Prostate gland (tissue), 2 donors: ENCODE results near the gene PTPRC. TPM values are rescaled to one million over a fixed set of nuclear protein-coding genes. Genes with fewer than 3 reads are reported as not detected.

Experiments
- DNase-seq: peaks from one replicate; pipeline ENCODE4 v3.0.0-alpha.2; 2019; ENCODE audit warnings: low spot score
- H3K27ac ChIP-seq, 2 donors: fragments of 200-600 bp; sonication (generic); 2 replicates each; pipeline ENCODE4 v1.5.1; 2017 to 2019
- H3K27me3 ChIP-seq: fragments of 200-600 bp; sonication (generic); replicated peaks from 2 replicates; pipeline ENCODE4 v1.5.1; 2019; ENCODE audit not compliant: insufficient read depth
- H3K36me3 ChIP-seq, 2 donors: fragments of 200-600 bp; sonication (generic); 1 replicate in 1 of 2; 2 replicates in 1 of 2; pipeline versions ENCODE4 v1.5.1 to v1.8.1; 2017 to 2019
- H3K4me1 ChIP-seq: fragments of 200-600 bp; sonication (generic); replicated peaks from 2 replicates; pipeline ENCODE4 v1.5.1; 2019
- H3K4me3 ChIP-seq, 2 donors: fragments of 200-600 bp; sonication (generic); 2 replicates each; pipeline ENCODE4 v1.5.1; 2017 to 2019
- H3K9me3 ChIP-seq: fragments of 200-600 bp; sonication (generic); 2 replicates; pipeline ENCODE4 v1.5.1; 2017
- POLR2A ChIP-seq: fragments of 450-650 bp; IDR thresholded peaks from one replicate; pipeline ENCODE4 v1.6.1; 2016; ENCODE audit warnings: antibody characterized with exemption, mild to moderate bottlenecking
- POLR2AphosphoS5 ChIP-seq: sonication (generic); formaldehyde crosslinking; IDR thresholded peaks from one replicate; pipeline ENCODE4 v1.6.1; 2017; ENCODE audit warnings: antibody characterized with exemption
- WGBS: methylation state at CpG from one replicate; pipeline ENCODE4 v1.1.5; 2018; 5-methylcytosine and 5-hydroxymethylcytosine counted together
- intact Hi-C: fragments of 100-400 bp; cut with DNase I; formaldehyde crosslinking; loops from one replicate; pipeline ENCODE4 v1.14.2; 2022
- total RNA-seq, 2 donors: library from RNA; depleted of rRNA; stranded (reverse); fragments of >200 nt; gene quantifications; one replicate each; pipeline ENCODE4 v1.1.0, GENCODE V29; 2016
- TF ChIP-seq, protein P1 (sequence below), 4 experiments: fragments of 200-600 bp in 2 of 4; fragments of 450-650 bp in 2 of 4; sonication (generic) in 2 of 4; IDR thresholded peaks; 1 replicate in 3 of 4; 2 replicates in 1 of 4; pipeline ENCODE4 v1.5.1; 2016 to 2019; ENCODE audit warnings: antibody characterized with exemption in 4 of 4, mild to moderate bottlenecking in 2 of 4, moderate library complexity in 2 of 4

The PTPRC gene
- total RNA-seq, 2 donors from 2014 or later: 8.9 to 9.5 TPM

DNA sequence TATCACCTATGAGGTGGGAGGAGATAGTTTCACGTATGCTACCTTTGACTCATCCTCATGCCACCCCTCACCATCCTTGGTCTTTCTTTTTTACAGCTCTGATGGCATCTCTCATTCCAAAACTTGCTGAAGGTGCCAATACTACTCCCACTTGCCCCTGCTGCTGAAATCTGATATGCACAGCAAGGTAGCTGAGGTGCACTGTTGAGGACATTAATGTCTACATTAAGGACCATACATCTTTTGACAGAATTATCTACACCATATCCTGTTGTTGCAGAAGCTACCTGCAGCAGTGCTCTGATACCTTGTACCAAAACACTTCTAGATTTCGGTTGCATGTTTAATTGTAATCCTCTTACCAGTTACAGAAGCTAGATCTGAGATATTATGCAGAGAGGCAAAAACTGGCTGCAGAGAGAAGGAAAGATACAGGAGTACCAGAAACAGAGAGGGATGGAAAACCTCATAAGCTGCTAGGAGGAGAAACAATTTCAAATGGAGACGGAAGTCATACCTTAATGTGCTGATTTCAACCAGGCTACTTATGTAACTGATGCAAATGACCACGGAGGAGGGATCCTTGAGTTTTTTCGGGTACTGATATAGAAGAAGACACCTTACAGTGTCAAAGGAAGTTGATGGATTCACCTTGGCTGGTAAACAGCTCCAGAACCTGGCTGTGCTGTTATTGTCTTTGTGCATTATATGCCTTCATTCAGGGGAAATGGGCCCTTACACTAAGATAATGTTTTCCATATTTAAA lies 19.3 kb upstream of the PTPRC start:
- Histone ChIP-seq H3K36me3 (no peaks in the 10 kb centered on the region), H3K27ac (no peak overlapping the region)
- 87% methylated on average over 5 of the region's 5 CpGs for WGBS

DNA sequence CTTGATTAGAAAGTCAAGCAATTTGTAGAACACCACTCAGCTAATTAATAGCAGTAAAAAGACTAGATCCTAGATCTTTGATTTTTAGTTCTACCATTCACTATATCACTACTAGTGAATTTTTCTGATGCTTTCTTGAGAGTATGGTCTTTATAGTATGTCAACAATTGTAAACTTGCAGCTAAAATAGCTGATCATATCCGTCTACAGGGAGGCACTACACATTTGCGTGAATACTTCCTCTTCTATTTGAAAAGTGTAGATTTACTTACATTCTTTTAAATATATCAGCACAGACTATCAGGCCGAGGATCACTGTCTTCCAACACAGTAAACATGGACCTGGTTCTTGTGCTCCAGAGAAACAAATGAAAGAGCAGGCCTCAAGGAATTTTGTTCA lies 18.6 kb upstream of the PTPRC start:
- Histone ChIP-seq H3K27ac (no peak overlapping the region), H3K4me1 (no peaks in the 10 kb centered on the region), H3K4me3 (no peak overlapping the region), H3K9me3 (no peaks in the 10 kb centered on the region), H3K27me3 (no peaks in the 10 kb centered on the region), H3K36me3 (no peaks in the 10 kb centered on the region)
- no peak for DNase-seq
- 55% methylated on average over 3 of the region's 3 CpGs for WGBS
- TF ChIP-seq, protein P1, sequence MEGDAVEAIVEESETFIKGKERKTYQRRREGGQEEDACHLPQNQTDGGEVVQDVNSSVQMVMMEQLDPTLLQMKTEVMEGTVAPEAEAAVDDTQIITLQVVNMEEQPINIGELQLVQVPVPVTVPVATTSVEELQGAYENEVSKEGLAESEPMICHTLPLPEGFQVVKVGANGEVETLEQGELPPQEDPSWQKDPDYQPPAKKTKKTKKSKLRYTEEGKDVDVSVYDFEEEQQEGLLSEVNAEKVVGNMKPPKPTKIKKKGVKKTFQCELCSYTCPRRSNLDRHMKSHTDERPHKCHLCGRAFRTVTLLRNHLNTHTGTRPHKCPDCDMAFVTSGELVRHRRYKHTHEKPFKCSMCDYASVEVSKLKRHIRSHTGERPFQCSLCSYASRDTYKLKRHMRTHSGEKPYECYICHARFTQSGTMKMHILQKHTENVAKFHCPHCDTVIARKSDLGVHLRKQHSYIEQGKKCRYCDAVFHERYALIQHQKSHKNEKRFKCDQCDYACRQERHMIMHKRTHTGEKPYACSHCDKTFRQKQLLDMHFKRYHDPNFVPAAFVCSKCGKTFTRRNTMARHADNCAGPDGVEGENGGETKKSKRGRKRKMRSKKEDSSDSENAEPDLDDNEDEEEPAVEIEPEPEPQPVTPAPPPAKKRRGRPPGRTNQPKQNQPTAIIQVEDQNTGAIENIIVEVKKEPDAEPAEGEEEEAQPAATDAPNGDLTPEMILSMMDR (IDR thresholded peaks at IDR 0.05): no peak
- no peak for TF ChIP-seq POLR2A
- no peak for TF ChIP-seq POLR2AphosphoS5
- intact Hi-C loops: no loop called here

More for the DNA sequence above, 19.3 kb upstream of the PTPRC start:
- intact Hi-C loops: no loop called here
- no peak for DNase-seq
- TF ChIP-seq POLR2A (no peak), POLR2AphosphoS5 (no peak)
- TF ChIP-seq, protein P1 (IDR thresholded peaks at IDR 0.05): no peak
- Histone ChIP-seq H3K4me1 (no peaks in the 10 kb centered on the region), H3K27me3 (no peaks in the 10 kb centered on the region), H3K4me3 (no peak overlapping the region), H3K9me3 (no peaks in the 10 kb centered on the region)

DNA sequence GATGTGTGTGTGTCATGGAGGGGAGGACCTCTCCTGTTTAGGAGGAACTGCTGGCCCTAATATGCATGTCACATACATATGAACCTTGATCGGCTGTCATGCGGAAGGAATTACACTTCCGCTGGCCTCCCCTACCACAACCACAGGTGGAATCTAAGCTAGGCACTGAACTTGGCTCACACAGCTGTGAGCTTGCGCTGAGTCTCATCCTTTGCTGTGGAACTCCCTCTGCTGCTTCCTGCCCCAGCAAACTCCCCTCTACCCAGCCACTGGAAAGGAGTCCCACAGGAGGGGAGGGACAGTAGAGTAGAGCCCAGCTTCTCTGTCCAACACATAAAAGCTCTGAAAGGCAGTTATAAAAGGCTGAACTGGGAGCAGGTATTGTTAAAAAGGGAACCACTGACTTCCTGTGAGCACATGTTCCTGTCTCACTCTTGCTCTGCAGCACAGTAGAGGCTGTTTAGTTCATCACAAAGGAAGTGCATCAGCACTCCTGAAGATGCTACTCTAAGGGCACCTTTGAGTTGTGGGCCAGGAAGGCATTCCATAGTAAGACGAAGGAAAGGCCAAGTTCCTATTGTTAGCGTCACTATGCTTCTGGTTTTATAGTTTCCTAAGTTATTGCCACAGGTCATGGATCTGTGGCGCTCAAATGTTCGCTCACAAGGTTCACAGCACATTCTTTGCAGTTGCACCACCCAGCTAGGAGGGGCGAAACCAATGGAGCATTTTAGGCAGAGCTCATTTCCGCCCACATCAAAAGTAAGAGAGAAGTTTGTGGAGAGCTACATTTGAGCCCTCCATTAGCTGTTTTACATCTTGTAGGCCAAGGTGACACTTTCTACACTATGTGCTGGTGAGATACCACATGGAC lies 17.7 kb upstream of the PTPRC start:
- WGBS: 82% methylated on average over 10 of the region's 10 CpGs
- Histone ChIP-seq H3K4me3 (no peak overlapping the region), H3K4me1 (no peaks in the 10 kb centered on the region), H3K27me3 (no peaks in the 10 kb centered on the region), H3K27ac (no peak overlapping the region), H3K36me3 (no peaks in the 10 kb centered on the region), H3K9me3 (no peaks in the 10 kb centered on the region)
- intact Hi-C loops: no loop called here
- no peak for DNase-seq
- TF ChIP-seq POLR2AphosphoS5: no peak
- TF ChIP-seq, protein P1 (IDR thresholded peaks at IDR 0.05): no peak
- no peak for TF ChIP-seq POLR2A

GRCh38 chr1:198622001-198622400 lies 16.8 kb upstream of the PTPRC start:
- intact Hi-C loops: no loop called here
- no peak overlapping the region for H3K4me3 ChIP-seq
- no peak overlapping the region for H3K27ac ChIP-seq
- H3K27me3 ChIP-seq: no peaks in the 10 kb centered on the region
- TF ChIP-seq POLR2AphosphoS5 (no peak), POLR2A (no peak)
- TF ChIP-seq, protein P1 (IDR thresholded peaks at IDR 0.05): no peak
- DNase-seq: no peak
- no peaks in the 10 kb centered on the region for H3K4me1 ChIP-seq
- H3K36me3 ChIP-seq: no peaks in the 10 kb centered on the region
- H3K9me3 ChIP-seq: no peaks in the 10 kb centered on the region
- WGBS: 85% methylated on average over 1 of the region's 1 CpG
